Neutrophil (primary cell): ENCODE measurements around the gene ITGA3.

Source experiments
- H3K27ac ChIP-seq: fragments of 200-600 bp; sonication (generic); 2 replicates; pipeline ENCODE4 v1.5.1; 2016; ENCODE audit warnings: mild to moderate bottlenecking, moderate library complexity
- H3K27me3 ChIP-seq: fragments of 200-600 bp; sonication (generic); 2 replicates; pipeline ENCODE4 v1.6.0; 2016; ENCODE audit warnings: mild to moderate bottlenecking
- H3K36me3 ChIP-seq: fragments of 200-600 bp; sonication (generic); 2 replicates; pipeline ENCODE4 v1.5.1; 2017
- H3K4me1 ChIP-seq, 2 experiments: fragments of 200-600 bp in 1 of 2; sonication (generic) in 1 of 2; 1 replicate in 1 of 2; 2 replicates in 1 of 2; pipeline versions ENCODE4 v1.5.1 to v1.6.1; 2013 to 2016; ENCODE audit warnings: low read depth in 1 of 2, low read length in 1 of 2, mild to moderate bottlenecking in 1 of 2, moderate library complexity in 1 of 2; ENCODE audit not compliant: control insufficient read depth in 1 of 2, insufficient read depth in 1 of 2
- H3K4me3 ChIP-seq, 2 experiments: fragments of 200-600 bp in 1 of 2; sonication (generic) in 1 of 2; 1 replicate in 1 of 2; 2 replicates in 1 of 2; pipeline ENCODE4 v1.5.1; 2013 to 2016; ENCODE audit warnings: low read depth in 1 of 2, low read length in 1 of 2, mild to moderate bottlenecking in 1 of 2, moderate library complexity in 1 of 2
- H3K9me3 ChIP-seq: fragments of 200-600 bp; sonication (generic); 2 replicates; pipeline ENCODE4 v1.5.1; 2016
- CTCF ChIP-seq: fragments of 200-600 bp; sonication (generic); IDR thresholded peaks from 2 replicates; pipeline ENCODE4 v1.5.1; 2016; ENCODE audit warnings: antibody characterized with exemption

Gene ITGA3

GRCh38 chr17:50096092-50096491 lies 40.2 kb downstream of the ITGA3 start:
- Histone ChIP-seq H3K36me3 (no peaks in the 10 kb centered on the region), H3K27ac (peak overlapping the region; percentile 71), H3K4me3 (no peak overlapping the region), H3K27me3 (peaks cover 21% of the 10 kb centered on the region), H3K9me3 (no peaks in the 10 kb centered on the region), H3K4me1 (peaks cover 12 to 16% of the 10 kb centered on the region in 2 experiments)
- no peak for TF ChIP-seq CTCF

- peaks cover 12 to 16% of the 10 kb centered on the region in 2 experiments for H3K4me1 ChIP-seq
Measured at GRCh38 chr17:50096758-50097157, 40.8 kb downstream of the ITGA3 start.

GRCh38 chr17:50097455-50097854 lies 41.5 kb downstream of the ITGA3 start:
- H3K27me3 ChIP-seq, result peaks cover 10% of the 10 kb centered on the region
- no peak for TF ChIP-seq CTCF
- no peak overlapping the region for H3K4me3 ChIP-seq
- no peaks in the 10 kb centered on the region for H3K36me3 ChIP-seq
- H3K4me1 ChIP-seq, result peaks cover 12 to 16% of the 10 kb centered on the region in 2 experiments
- no peak overlapping the region for H3K27ac ChIP-seq
- no peaks in the 10 kb centered on the region for H3K9me3 ChIP-seq

More at GRCh38 chr17:50096758-50097157, 40.8 kb downstream of the ITGA3 start:
- TF ChIP-seq CTCF, result no peak
- no peaks in the 10 kb centered on the region for H3K36me3 ChIP-seq
- no peaks in the 10 kb centered on the region for H3K9me3 ChIP-seq
- peaks cover 16% of the 10 kb centered on the region for H3K27me3 ChIP-seq
- no peak overlapping the region for H3K27ac ChIP-seq
- H3K4me3 ChIP-seq, result no peak overlapping the region

GRCh38 chr17:50097926-50098325 lies 42.0 kb downstream of the ITGA3 start:
- Histone ChIP-seq H3K27ac (no peak overlapping the region), H3K36me3 (no peaks in the 10 kb centered on the region), H3K27me3 (peaks cover 7% of the 10 kb centered on the region), H3K4me3 (no peak overlapping the region), H3K9me3 (no peaks in the 10 kb centered on the region), H3K4me1 (peaks cover 12 to 16% of the 10 kb centered on the region in 2 experiments)
- no peak for TF ChIP-seq CTCF

- H3K4me3 ChIP-seq, result no peak overlapping the region
- H3K27ac ChIP-seq, result no peak overlapping the region
- H3K9me3 ChIP-seq, result no peaks in the 10 kb centered on the region
- H3K36me3 ChIP-seq, result no peaks in the 10 kb centered on the region
- no peak for TF ChIP-seq CTCF
- peaks cover 12 to 16% of the 10 kb centered on the region in 2 experiments for H3K4me1 ChIP-seq
- peaks cover under 1% of the 10 kb centered on the region for H3K27me3 ChIP-seq
Measured at GRCh38 chr17:50098583-50098982, 42.7 kb downstream of the ITGA3 start.

GRCh38 chr17:50099003-50099402 lies 43.1 kb downstream of the ITGA3 start:
- H3K4me1 ChIP-seq, result peaks cover 12 to 16% of the 10 kb centered on the region in 2 experiments
- H3K27me3 ChIP-seq, result no peaks in the 10 kb centered on the region
- no peak overlapping the region for H3K27ac ChIP-seq
- no peaks in the 10 kb centered on the region for H3K36me3 ChIP-seq
- H3K9me3 ChIP-seq, result no peaks in the 10 kb centered on the region
- no peak overlapping the region for H3K4me3 ChIP-seq
- TF ChIP-seq CTCF, result no peak
